Kidney (tissue), 14 donors: Measurements from ENCODE around the gene KLHDC8A. TPM values are rescaled to one million over a fixed set of nuclear protein-coding genes. Genes with fewer than 3 reads are reported as not detected.
"Not testable (repeated sequence)": the region's sequence is repeated elsewhere in the genome, so short reads cannot be mapped to it uniquely, and the experiment has no call there.

Source experiments
- DNase-seq, 5 donors: peaks; one replicate each; pipeline ENCODE4 v3.0.0-alpha.2; 2013 to 2020
- FAIRE-seq: peaks from 2 replicates; lab custom pipeline; 2012; peaks lifted over from hg19 to GRCh38; lab: Jason Lieb, UNC
- H3K27ac ChIP-seq, 2 donors: one replicate each; pipeline ENCODE4 v1.7.0; 2013; ENCODE audit warnings: low read depth in 2 of 2, low read length in 2 of 2, inconsistent platforms in 1 of 2
- H3K27me3 ChIP-seq: one replicate; pipeline ENCODE4 v1.7.1; 2013; ENCODE audit warnings: low read length, inconsistent platforms; ENCODE audit not compliant: control insufficient read depth, insufficient read depth
- H3K36me3 ChIP-seq, 3 donors: one replicate each; pipeline versions ENCODE4 v1.7.0 to v1.7.1; 2013; ENCODE audit warnings: low read length in 3 of 3, control low read depth in 1 of 3, inconsistent platforms in 1 of 3; ENCODE audit not compliant: insufficient read depth in 3 of 3, control insufficient read depth in 2 of 3
- H3K4me1 ChIP-seq, 3 donors: one replicate each; pipeline versions ENCODE4 v1.7.0 to v1.7.1; 2013; ENCODE audit warnings: low read length in 3 of 3, inconsistent platforms in 1 of 3, low read depth in 1 of 3; ENCODE audit not compliant: control insufficient read depth in 2 of 3, insufficient read depth in 2 of 3
- H3K4me3 ChIP-seq, 3 donors: one replicate each; pipeline versions ENCODE4 v1.7.0 to v1.8.1; 2013; ENCODE audit warnings: low read length in 3 of 3, control low read depth in 1 of 3, inconsistent platforms in 1 of 3
- H3K9ac ChIP-seq, 3 donors: one replicate each; pipeline versions ENCODE4 v1.7.0 to v1.7.1; 2013; ENCODE audit warnings: low read length in 3 of 3, control low read depth in 1 of 3, inconsistent platforms in 1 of 3
- H3K9me3 ChIP-seq, 3 donors: one replicate each; pipeline versions ENCODE4 v1.7.0 to v1.7.1; 2013; ENCODE audit warnings: low read length in 3 of 3, control low read depth in 1 of 3, inconsistent platforms in 1 of 3; ENCODE audit not compliant: control insufficient read depth in 2 of 3, insufficient read depth in 1 of 3
- intact Hi-C: fragments of 100-400 bp; cut with DNase I; formaldehyde crosslinking; loops from one replicate; pipeline ENCODE4 v1.11.1; 2022
- polyA plus RNA-seq: library from polyadenylated mRNA; stranded (reverse); fragments of 350-450 nt; fragmentation: Illumina TruSeq; extraction: RNeasy Lipid Tissue Mini Kit (QIAGEN cat#74804); gene quantifications from one replicate; pipeline ENCODE4 v1.2.3, GENCODE V29; 2014; ENCODE audit warnings: low read depth, low replicate concordance; ENCODE audit not compliant: insufficient read depth
- total RNA-seq: library from RNA; stranded (reverse); fragmentation: NEBNext Ultra II Directional; extraction: Animal tissue kit (Norgen Biotek cat#: 25700); gene quantifications from one replicate; pipeline ENCODE4 v1.2.1, GENCODE V29; 2021
- TF ChIP-seq, protein P1 (sequence below): IDR thresholded peaks from 3 replicates; pipeline ENCODE4 v1.5.1; 2012; ENCODE audit warnings: mild to moderate bottlenecking, moderate library complexity, borderline replicate concordance; ENCODE audit not compliant: insufficient read depth; ENCODE audit errors: extremely low read depth
- donor health status: control.
- donor health status: control.
- donor health status: control.
- donor health status: control.
- donor health status: control.
- donor health status: DM: yes; HTN: yes; CAD: no.
- donor health status: Normal renal cell carcinoma (clear cell type).

The KLHDC8A gene
- total and polyA plus RNA-seq, 2 donors from 2014 or later = not detected

DNA sequence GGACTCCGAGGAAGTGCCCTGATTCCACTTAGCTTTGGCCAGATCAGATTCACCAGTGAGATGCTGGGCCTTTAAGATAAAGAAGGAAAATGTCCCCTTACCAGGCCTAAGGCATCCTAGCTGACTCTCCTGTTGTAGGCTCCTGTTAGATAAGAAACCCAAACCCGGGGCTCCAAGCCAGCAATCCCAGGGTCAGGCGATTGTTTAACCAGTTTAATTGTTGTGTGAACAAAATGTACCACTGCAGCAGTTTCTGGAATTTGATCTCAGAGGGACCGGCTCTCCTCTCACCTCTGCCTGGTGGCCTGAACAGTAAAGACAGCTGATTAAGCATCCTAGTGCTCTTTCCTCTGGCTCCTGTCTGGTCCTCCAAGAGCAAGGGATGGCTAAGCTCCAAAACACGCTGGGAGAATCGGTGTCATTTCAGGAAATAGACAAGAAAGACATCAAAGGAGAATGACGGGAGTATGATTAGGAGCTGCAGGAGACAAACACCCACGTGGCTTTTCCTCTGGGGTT, 9.3 kb upstream of the KLHDC8A start:
- TF ChIP-seq, protein P1, sequence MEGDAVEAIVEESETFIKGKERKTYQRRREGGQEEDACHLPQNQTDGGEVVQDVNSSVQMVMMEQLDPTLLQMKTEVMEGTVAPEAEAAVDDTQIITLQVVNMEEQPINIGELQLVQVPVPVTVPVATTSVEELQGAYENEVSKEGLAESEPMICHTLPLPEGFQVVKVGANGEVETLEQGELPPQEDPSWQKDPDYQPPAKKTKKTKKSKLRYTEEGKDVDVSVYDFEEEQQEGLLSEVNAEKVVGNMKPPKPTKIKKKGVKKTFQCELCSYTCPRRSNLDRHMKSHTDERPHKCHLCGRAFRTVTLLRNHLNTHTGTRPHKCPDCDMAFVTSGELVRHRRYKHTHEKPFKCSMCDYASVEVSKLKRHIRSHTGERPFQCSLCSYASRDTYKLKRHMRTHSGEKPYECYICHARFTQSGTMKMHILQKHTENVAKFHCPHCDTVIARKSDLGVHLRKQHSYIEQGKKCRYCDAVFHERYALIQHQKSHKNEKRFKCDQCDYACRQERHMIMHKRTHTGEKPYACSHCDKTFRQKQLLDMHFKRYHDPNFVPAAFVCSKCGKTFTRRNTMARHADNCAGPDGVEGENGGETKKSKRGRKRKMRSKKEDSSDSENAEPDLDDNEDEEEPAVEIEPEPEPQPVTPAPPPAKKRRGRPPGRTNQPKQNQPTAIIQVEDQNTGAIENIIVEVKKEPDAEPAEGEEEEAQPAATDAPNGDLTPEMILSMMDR = no peak
- no peak overlapping the region for H3K27ac ChIP-seq
- peak in 3 of 5 donors; percentile 29 to 45 (median 35) for DNase-seq

DNA sequence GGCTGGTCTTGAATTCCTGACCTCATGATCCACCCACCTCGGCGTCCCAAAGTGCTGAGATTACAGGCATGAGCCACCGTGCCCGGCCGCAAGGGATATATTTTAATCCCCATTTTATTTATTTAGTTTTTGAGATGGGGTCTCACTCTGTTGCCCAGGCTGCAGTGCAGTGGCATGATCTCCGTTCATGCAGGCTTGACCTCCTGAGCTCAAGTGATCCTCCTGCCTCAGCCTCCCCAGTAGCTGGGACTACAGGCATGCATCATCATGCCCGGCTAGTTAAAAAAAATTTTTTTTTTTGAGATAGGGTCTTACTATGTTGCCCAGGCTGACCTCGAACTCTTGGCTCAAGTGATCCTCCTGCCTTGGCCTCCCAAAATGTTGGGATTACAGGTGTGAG, 8.4 kb upstream of the KLHDC8A start:
- FAIRE-seq, DNase-seq, H3K4me3 ChIP-seq, H3K27me3 ChIP-seq, H3K27ac ChIP-seq, H3K9me3 ChIP-seq, H3K36me3 ChIP-seq, intact Hi-C loops, H3K9ac ChIP-seq, H3K4me1 ChIP-seq: not testable (repeated sequence)

More for the DNA sequence above, 9.3 kb upstream of the KLHDC8A start:
- H3K9me3 ChIP-seq = no peaks in the 10 kb centered on the region
- no peaks in the 10 kb centered on the region for H3K4me1 ChIP-seq
- FAIRE-seq = no peak
- no peak overlapping the region for H3K9ac ChIP-seq
- H3K27me3 ChIP-seq = no peaks in the 10 kb centered on the region
- intact Hi-C loops = no loop called here
- no peak overlapping the region for H3K4me3 ChIP-seq
- H3K36me3 ChIP-seq = no peaks in the 10 kb centered on the region

DNA sequence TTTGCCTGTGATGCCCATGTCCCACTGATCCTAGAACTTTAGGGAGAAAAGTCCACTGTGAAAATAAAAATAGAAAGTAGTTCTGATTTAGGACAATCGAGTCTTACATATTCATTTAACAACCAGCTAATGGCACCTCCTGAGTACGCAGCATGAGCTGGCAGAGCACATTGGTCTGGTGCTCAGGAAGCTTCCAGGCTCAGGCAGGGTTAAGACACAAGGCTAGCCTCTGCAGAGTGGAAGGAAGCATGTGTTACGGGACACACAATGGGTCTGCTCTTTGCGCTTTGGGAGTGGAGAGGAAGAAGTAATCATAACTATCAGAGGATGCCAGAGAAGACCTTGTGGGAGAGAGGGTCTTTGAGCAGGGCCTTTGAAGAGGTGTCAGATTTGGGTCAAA, 4.2 kb upstream of the KLHDC8A start:
- no peak overlapping the region for H3K27ac ChIP-seq
- intact Hi-C loops = no loop called here
- no peak overlapping the region for H3K9ac ChIP-seq
- no peaks in the 10 kb centered on the region for H3K27me3 ChIP-seq
- no peaks in the 10 kb centered on the region for H3K36me3 ChIP-seq
- FAIRE-seq = no peak
- H3K9me3 ChIP-seq = no peaks in the 10 kb centered on the region
- H3K4me3 ChIP-seq = no peak overlapping the region
- H3K4me1 ChIP-seq = no peaks in the 10 kb centered on the region
- TF ChIP-seq, protein P1 = no peak
- DNase-seq = no peak

DNA sequence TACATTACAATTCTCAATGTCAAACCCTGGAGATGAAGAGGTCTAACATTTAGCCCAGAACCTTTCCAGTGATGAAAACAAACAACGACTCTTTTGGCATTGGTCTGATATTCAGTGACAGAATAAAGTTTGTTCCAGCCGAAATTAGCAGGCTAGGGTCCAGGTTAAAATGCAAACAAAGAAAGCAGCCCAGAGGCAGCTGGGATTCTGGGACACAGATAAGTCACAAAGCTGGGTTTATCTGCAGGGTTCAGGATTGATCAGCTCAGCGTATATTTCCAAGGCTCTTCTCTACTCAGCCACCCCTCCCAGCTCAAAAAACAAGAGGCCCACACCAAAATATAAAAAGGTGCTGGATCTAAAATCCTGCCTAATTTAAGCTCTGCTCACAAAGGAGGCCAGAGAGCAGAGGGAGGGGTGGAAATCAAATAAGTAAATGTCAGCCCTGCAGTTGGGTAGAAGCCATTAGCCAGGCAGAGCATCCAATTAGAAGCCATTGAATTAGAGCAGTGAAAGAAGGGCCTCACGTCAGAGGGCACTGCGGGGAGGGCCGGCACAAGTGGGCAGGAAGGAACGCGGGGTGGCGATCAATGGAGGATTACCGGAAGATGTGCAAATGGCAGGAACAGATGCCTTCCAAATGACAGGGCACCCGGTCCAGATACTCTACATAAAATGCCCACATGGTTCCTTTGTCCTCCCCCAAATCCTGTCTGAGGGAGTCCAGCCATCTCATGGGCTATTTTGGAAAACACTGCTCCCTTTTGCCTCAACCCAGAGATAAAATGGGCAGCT, 3.2 kb upstream of the KLHDC8A start:
- no peak overlapping the region for H3K9ac ChIP-seq
- no peak overlapping the region for H3K4me3 ChIP-seq
- H3K36me3 ChIP-seq = no peaks in the 10 kb centered on the region
- intact Hi-C loops = no loop called here
- peak in 1 of 5 donors; percentile 46 for DNase-seq
- no peak for FAIRE-seq
- H3K27ac ChIP-seq = no peak overlapping the region
- H3K9me3 ChIP-seq = no peaks in the 10 kb centered on the region
- TF ChIP-seq, protein P1 = no peak
- H3K4me1 ChIP-seq = peaks cover 0 to 2% (median 0%) of the 10 kb centered on the region in 3 donors
- no peaks in the 10 kb centered on the region for H3K27me3 ChIP-seq
